ENCODE measurements around the gene RIC3.

- TF ChIP-seq CTCF (IDR thresholded peaks at IDR 0.05; ENCODE audit: poor library complexity) (no peak), EZH2 (IDR thresholded peaks at IDR 0.05; ENCODE audit: borderline replicate concordance) (no peak)
Observed at GRCh38 chr11:8067567-8067928, 101.3 kb downstream of the RIC3 start.
